GM12873 (cell line): Measurements from ENCODE around the gene EVA1A.
A peak's percentile ranks its signal among the peaks of the same experiment; 100 is the strongest.

Experiments
- TF ChIP-seq, protein P1 (sequence below): IDR thresholded peaks from 2 replicates; pipeline ENCODE4 v1.5.1; 2012; ENCODE audit warnings: low read depth, mild to moderate bottlenecking, moderate library complexity, low read length, control low read depth; ENCODE audit not compliant: insufficient read depth; ENCODE audit errors: missing control alignments

Gene EVA1A

DNA sequence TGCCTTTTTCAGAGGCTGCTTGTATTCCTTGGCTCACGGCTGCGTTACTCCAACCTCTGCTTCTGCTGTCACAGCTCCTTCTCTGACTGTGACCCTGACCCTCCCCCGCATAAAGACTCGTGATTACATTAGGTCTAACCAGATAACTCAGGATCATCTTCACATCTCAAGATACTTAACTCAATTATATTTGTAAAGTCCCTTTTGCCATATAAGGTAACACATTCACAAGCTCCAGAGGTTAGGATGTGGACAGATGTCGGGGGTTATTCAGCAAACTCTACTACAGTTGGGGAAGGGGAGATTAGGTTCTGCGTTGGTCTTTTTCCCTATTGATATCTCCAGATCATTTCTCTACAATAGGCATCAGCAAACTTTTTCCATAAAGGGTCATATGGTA is 76.9 kb downstream of the EVA1A start:
- TF ChIP-seq, protein P1, sequence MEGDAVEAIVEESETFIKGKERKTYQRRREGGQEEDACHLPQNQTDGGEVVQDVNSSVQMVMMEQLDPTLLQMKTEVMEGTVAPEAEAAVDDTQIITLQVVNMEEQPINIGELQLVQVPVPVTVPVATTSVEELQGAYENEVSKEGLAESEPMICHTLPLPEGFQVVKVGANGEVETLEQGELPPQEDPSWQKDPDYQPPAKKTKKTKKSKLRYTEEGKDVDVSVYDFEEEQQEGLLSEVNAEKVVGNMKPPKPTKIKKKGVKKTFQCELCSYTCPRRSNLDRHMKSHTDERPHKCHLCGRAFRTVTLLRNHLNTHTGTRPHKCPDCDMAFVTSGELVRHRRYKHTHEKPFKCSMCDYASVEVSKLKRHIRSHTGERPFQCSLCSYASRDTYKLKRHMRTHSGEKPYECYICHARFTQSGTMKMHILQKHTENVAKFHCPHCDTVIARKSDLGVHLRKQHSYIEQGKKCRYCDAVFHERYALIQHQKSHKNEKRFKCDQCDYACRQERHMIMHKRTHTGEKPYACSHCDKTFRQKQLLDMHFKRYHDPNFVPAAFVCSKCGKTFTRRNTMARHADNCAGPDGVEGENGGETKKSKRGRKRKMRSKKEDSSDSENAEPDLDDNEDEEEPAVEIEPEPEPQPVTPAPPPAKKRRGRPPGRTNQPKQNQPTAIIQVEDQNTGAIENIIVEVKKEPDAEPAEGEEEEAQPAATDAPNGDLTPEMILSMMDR = no peak

- TF ChIP-seq, protein P1 = no peak
Measured at GRCh38 chr2:75482398-75482797, 78.3 kb downstream of the EVA1A start.

DNA sequence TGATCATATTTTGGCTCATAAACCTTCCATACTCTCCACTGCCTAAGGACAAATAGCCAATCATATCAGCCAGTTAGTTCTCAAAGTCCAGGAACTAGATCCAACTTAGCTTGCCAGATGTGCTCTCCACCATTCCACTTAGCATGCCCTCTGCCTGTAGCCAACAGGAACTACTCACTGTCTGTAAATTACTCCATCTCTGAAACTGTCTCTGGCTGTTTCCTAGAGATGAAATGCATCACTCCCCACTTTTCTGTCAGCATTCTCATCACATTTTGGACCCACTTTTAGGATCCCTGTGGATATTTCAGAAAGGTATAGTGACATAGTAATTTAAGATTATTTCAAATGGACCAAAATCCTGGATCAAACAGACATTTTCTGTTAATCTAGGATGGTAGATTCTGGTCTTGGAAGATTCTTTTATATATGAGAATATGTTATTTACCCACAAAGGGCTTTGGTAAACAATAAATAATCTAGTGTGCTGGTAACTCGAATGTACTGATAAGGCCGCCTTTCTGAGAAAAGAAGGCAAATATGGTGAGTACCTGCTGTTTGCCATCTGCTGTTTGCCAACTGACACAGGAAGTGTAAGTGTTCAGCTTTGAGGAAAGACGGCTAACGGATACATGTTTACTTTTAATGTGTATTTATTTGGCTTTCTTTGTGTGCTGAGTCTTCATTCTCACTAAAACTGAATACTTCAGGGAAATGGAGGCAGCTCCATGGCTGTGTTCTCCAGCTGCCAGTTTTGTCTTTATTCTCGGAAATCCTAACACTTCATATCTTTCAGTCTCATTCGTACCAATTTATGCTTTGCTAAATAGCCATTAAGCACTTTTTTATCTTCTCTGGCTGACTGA is 79.5 kb downstream of the EVA1A start:
- TF ChIP-seq, protein P1 = peak; percentile 50

DNA sequence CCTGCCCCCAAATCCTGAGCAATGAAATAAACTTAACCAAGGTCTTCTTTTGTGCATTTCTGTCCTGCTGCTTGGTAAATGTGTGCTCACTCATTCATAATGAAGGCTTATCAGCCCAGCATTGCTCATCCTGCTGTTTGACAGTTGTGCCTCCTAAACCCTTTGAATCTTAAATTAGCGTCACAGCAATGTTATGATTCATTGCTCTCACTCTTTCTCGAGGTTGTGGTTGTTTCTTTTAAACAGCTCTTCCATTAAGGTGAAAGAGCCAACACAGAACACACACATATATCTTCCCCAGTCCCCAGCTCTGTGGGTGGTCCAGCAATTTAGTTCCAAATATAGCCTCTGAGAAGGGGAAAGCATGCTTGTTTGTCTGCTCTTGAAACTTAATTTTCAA is 84.0 kb downstream of the EVA1A start:
- TF ChIP-seq, protein P1 = no peak

- TF ChIP-seq, protein P1 = no peak
Measured at GRCh38 chr2:75475976-75476375, 84.8 kb downstream of the EVA1A start.

DNA sequence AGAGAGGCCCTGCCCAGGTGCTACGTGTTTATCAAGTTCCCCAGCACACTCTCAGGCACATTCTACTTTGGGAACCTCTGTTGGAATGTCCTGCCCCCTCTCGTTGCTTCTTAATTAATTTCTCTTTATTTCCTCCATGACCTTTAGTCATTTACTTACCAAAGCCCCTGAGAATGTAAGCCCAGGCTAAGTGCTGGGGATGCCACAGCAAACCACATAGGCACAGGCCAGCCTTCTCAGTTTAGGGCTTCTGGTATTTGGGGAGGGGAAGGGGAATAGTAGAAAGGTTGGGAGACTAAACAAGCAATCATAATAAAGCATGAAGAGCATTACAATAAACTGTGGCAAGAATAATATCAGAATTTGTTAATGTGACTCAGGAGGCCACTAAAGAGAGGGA is 85.7 kb downstream of the EVA1A start:
- TF ChIP-seq, protein P1 = no peak

DNA sequence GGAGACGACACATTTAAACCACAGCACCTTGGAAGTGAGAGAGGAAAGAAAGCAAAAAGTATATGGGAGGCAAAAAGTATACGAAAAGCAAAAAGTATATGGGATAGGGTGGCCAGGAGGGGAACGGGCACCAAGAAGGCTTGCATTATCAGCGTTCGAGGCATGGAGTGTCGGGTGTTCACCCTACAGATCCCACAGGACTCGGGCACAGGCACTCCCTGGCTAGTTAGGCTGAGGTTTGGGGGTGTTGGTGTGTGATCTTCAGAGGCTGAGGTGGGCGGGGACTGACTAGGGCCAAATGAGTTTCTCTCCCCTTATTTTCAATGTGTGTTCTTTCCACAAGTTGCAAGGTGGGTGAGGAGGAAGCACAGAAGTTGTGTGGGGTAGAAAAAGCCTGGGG is 86.6 kb downstream of the EVA1A start:
- TF ChIP-seq, protein P1 = no peak
